Testis (tissue), 2 donors: ENCODE results near the gene DEK.
"Not testable (repeated sequence)": the region's sequence is repeated elsewhere in the genome, so short reads cannot be mapped to it uniquely, and the experiment has no call there.

Experiments
- POLR2A ChIP-seq: fragments of 450-650 bp; IDR thresholded peaks from one replicate; pipeline ENCODE4 v1.6.1; 2017; ENCODE audit warnings: antibody characterized with exemption, mild to moderate bottlenecking, moderate library complexity
- TF ChIP-seq, protein P1 (sequence below), 3 experiments: fragments of 450-650 bp in 2 of 3; fragments of 200-600 bp in 1 of 3; sonication (generic) in 1 of 3; IDR thresholded peaks; one replicate each; pipeline ENCODE4 v1.5.1; 2016 to 2019; ENCODE audit warnings: antibody characterized with exemption in 3 of 3, mild to moderate bottlenecking in 2 of 3, moderate library complexity in 1 of 3

DNA sequence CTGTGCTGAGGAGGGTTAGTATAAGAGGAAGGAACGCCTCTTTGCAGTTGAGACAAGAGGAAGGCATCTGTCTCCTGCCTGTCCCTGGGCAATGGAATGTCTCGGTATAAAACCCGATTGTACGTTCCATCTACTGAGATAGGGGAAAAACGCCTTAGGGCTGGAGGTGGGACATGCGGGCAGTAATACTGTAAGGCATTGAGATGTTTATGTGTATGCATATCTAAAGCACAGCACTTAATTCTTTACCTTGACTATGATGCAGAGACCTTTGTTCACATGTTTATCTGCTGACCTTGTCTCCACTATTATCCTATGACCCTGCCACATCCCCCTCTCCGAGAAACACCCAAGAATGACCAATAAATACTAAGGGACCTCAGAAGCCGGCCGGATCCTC, 37.2 kb downstream of the DEK start:
- TF ChIP-seq, protein P1, sequence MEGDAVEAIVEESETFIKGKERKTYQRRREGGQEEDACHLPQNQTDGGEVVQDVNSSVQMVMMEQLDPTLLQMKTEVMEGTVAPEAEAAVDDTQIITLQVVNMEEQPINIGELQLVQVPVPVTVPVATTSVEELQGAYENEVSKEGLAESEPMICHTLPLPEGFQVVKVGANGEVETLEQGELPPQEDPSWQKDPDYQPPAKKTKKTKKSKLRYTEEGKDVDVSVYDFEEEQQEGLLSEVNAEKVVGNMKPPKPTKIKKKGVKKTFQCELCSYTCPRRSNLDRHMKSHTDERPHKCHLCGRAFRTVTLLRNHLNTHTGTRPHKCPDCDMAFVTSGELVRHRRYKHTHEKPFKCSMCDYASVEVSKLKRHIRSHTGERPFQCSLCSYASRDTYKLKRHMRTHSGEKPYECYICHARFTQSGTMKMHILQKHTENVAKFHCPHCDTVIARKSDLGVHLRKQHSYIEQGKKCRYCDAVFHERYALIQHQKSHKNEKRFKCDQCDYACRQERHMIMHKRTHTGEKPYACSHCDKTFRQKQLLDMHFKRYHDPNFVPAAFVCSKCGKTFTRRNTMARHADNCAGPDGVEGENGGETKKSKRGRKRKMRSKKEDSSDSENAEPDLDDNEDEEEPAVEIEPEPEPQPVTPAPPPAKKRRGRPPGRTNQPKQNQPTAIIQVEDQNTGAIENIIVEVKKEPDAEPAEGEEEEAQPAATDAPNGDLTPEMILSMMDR (IDR thresholded peaks at IDR 0.05), result not testable (repeated sequence)
- not testable (repeated sequence) for TF ChIP-seq POLR2A
